ENCODE results near the gene MACF1.

MACF1 gene

GRCh38 chr1:39173995-39174380, 30.5 kb upstream of the MACF1 start:
- Histone ChIP-seq H2AFZ (ENCODE audit: low read depth, low read length) (no peak overlapping the region), H3K36me3 (ENCODE audit: control insufficient read depth in 1 of 2, insufficient read depth in 2 of 2, low read depth in 1 of 2, low read length in 2 of 2) (no peaks in the 10 kb centered on the region), H2BK12ac (ENCODE audit: low read length in 2 of 2) (no peak overlapping the region), H3K79me1 (replicated peaks; ENCODE audit: low read length, poor library complexity, severe bottlenecking) (no peaks in the 10 kb centered on the region), H3K18ac (ENCODE audit: low read depth in 1 of 2, low read length in 2 of 2) (peak overlapping the region in 1 of 2 experiments; percentile 83), H4K8ac (ENCODE audit: low read length) (no peak overlapping the region), H3K4ac (ENCODE audit: low read depth in 1 of 2, low read length in 2 of 2) (peak overlapping the region in 1 of 2 experiments; percentile 67), H3K27ac (ENCODE audit: low read length, poor library complexity, severe bottlenecking) (peak overlapping the region; percentile 91), H2BK15ac (ENCODE audit: low read depth, poor library complexity, severe bottlenecking) (no peak overlapping the region), H3K9ac (ENCODE audit: low read length) (peak overlapping the region; percentile 56), H2BK5ac (ENCODE audit: low read depth, low read length, poor library complexity, severe bottlenecking) (peak overlapping the region; percentile 90), H4K91ac (ENCODE audit: low read length) (no peak overlapping the region), H3K4me2 (ENCODE audit: low read length, poor library complexity, severe bottlenecking) (peak overlapping the region; percentile 3), H3K4me1 (ENCODE audit: control insufficient read depth, insufficient read depth, low read depth, low read length) (peaks cover 20% of the 10 kb centered on the region), H2AK5ac (ENCODE audit: low read length, severe bottlenecking) (peak overlapping the region; percentile 62), H3K14ac (ENCODE audit: low read length in 2 of 2) (no peak overlapping the region), H3K27me3 (ENCODE audit: control insufficient read depth in 1 of 2, insufficient read depth in 1 of 2, low read length in 2 of 2) (no peaks in the 10 kb centered on the region), H3K23ac (ENCODE audit: low read length in 2 of 2) (no peak overlapping the region), H3K9me3 (ENCODE audit: control insufficient read depth, low read length) (no peaks in the 10 kb centered on the region), H2BK120ac (ENCODE audit: low read depth, low read length) (peak overlapping the region; percentile 49), H3K4me3 (ENCODE audit: insufficient read depth in 1 of 2, low read depth in 1 of 2, low read length in 2 of 2) (peak overlapping the region in 1 of 2 experiments; percentile 52)
- 80% methylated on average over 1 of the region's 2 CpGs for WGBS
- no peak for DNase-seq

- Histone ChIP-seq H3K23ac (ENCODE audit: low read length in 2 of 2) (no peak overlapping the region), H4K91ac (ENCODE audit: low read length) (peak overlapping the region; percentile 80), H3K4me3 (ENCODE audit: insufficient read depth in 1 of 2, low read depth in 1 of 2, low read length in 2 of 2) (peak overlapping the region in 1 of 2 experiments; percentile 52), H3K27me3 (ENCODE audit: control insufficient read depth in 1 of 2, insufficient read depth in 1 of 2, low read length in 2 of 2) (no peaks in the 10 kb centered on the region), H2AK5ac (ENCODE audit: low read length, severe bottlenecking) (peak overlapping the region; percentile 97), H2AFZ (ENCODE audit: low read depth, low read length) (no peak overlapping the region), H3K4ac (ENCODE audit: low read depth in 1 of 2, low read length in 2 of 2) (peak overlapping the region in 1 of 2 experiments; percentile 82), H2BK5ac (ENCODE audit: low read depth, low read length, poor library complexity, severe bottlenecking) (peak overlapping the region; percentile 84), H2BK15ac (ENCODE audit: low read depth, poor library complexity, severe bottlenecking) (no peak overlapping the region), H3K4me2 (ENCODE audit: low read length, poor library complexity, severe bottlenecking) (peak overlapping the region; percentile 47), H3K18ac (ENCODE audit: low read depth in 1 of 2, low read length in 2 of 2) (peak overlapping the region in 1 of 2 experiments; percentile 85), H3K14ac (ENCODE audit: low read length in 2 of 2) (peak overlapping the region in 1 of 2 experiments; percentile 55), H2BK120ac (ENCODE audit: low read depth, low read length) (peak overlapping the region; percentile 27), H3K27ac (ENCODE audit: low read length, poor library complexity, severe bottlenecking) (peak overlapping the region; percentile 91), H3K9me3 (ENCODE audit: control insufficient read depth, low read length) (no peaks in the 10 kb centered on the region), H3K36me3 (ENCODE audit: control insufficient read depth in 1 of 2, insufficient read depth in 2 of 2, low read depth in 1 of 2, low read length in 2 of 2) (no peaks in the 10 kb centered on the region), H4K8ac (ENCODE audit: low read length) (no peak overlapping the region), H2BK12ac (ENCODE audit: low read length in 2 of 2) (peak overlapping the region in 1 of 2 experiments; percentile 31), H3K9ac (ENCODE audit: low read length) (peak overlapping the region; percentile 56), H3K79me1 (replicated peaks; ENCODE audit: low read length, poor library complexity, severe bottlenecking) (no peaks in the 10 kb centered on the region), H3K4me1 (ENCODE audit: control insufficient read depth, insufficient read depth, low read depth, low read length) (peaks cover 17% of the 10 kb centered on the region)
- whole genome bisulfite sequencing: 66% methylated on average over 5 of the region's 5 CpGs
- peak; percentile 59 for DNase-seq
Observed at GRCh38 chr1:39174390-39175081, 30.0 kb upstream of the MACF1 start.

- Histone ChIP-seq H2AFZ (ENCODE audit: low read depth, low read length) (no peak overlapping the region), H3K14ac (ENCODE audit: low read length in 2 of 2) (no peak overlapping the region), H2BK120ac (ENCODE audit: low read depth, low read length) (no peak overlapping the region), H2BK15ac (ENCODE audit: low read depth, poor library complexity, severe bottlenecking) (no peak overlapping the region), H3K79me1 (replicated peaks; ENCODE audit: low read length, poor library complexity, severe bottlenecking) (no peaks in the 10 kb centered on the region), H3K4me1 (ENCODE audit: control insufficient read depth, insufficient read depth, low read depth, low read length) (peaks cover 12% of the 10 kb centered on the region), H3K36me3 (ENCODE audit: control insufficient read depth in 1 of 2, insufficient read depth in 2 of 2, low read depth in 1 of 2, low read length in 2 of 2) (no peaks in the 10 kb centered on the region), H3K27me3 (ENCODE audit: control insufficient read depth in 1 of 2, insufficient read depth in 1 of 2, low read length in 2 of 2) (no peaks in the 10 kb centered on the region), H3K4me2 (ENCODE audit: low read length, poor library complexity, severe bottlenecking) (peak overlapping the region; percentile 37), H2AK5ac (ENCODE audit: low read length, severe bottlenecking) (peak overlapping the region; percentile 62), H3K9me3 (ENCODE audit: control insufficient read depth, low read length) (no peaks in the 10 kb centered on the region), H3K4me3 (ENCODE audit: insufficient read depth in 1 of 2, low read depth in 1 of 2, low read length in 2 of 2) (no peak overlapping the region), H4K91ac (ENCODE audit: low read length) (no peak overlapping the region), H3K27ac (ENCODE audit: low read length, poor library complexity, severe bottlenecking) (peak overlapping the region; percentile 100), H2BK12ac (ENCODE audit: low read length in 2 of 2) (peak overlapping the region; percentile 8 to 54), H3K18ac (ENCODE audit: low read depth in 1 of 2, low read length in 2 of 2) (peak overlapping the region; percentile 15 to 91), H3K23ac (ENCODE audit: low read length in 2 of 2) (no peak overlapping the region), H4K8ac (ENCODE audit: low read length) (no peak overlapping the region), H3K4ac (ENCODE audit: low read depth in 1 of 2, low read length in 2 of 2) (no peak overlapping the region), H2BK5ac (ENCODE audit: low read depth, low read length, poor library complexity, severe bottlenecking) (peak overlapping the region; percentile 94), H3K9ac (ENCODE audit: low read length) (no peak overlapping the region)
- DNase-seq: peak; percentile 64
- WGBS: 79% methylated on average over 3 of the region's 3 CpGs
Observed at GRCh38 chr1:39177706-39178105, 26.8 kb upstream of the MACF1 start.

- Histone ChIP-seq H2AK5ac (ENCODE audit: low read length, severe bottlenecking) (peak overlapping the region; percentile 88), H3K27me3 (ENCODE audit: control insufficient read depth in 1 of 2, insufficient read depth in 1 of 2, low read length in 2 of 2) (no peaks in the 10 kb centered on the region), H3K23ac (ENCODE audit: low read length in 2 of 2) (no peak overlapping the region), H3K4ac (ENCODE audit: low read depth in 1 of 2, low read length in 2 of 2) (peak overlapping the region; percentile 26 to 31), H2BK15ac (ENCODE audit: low read depth, poor library complexity, severe bottlenecking) (no peak overlapping the region), H3K4me1 (ENCODE audit: control insufficient read depth, insufficient read depth, low read depth, low read length) (peaks cover 11% of the 10 kb centered on the region), H4K91ac (ENCODE audit: low read length) (no peak overlapping the region), H3K27ac (ENCODE audit: low read length, poor library complexity, severe bottlenecking) (peak overlapping the region; percentile 100), H3K9ac (ENCODE audit: low read length) (no peak overlapping the region), H2BK120ac (ENCODE audit: low read depth, low read length) (peak overlapping the region; percentile 73), H3K4me3 (ENCODE audit: insufficient read depth in 1 of 2, low read depth in 1 of 2, low read length in 2 of 2) (no peak overlapping the region), H3K14ac (ENCODE audit: low read length in 2 of 2) (no peak overlapping the region), H3K4me2 (ENCODE audit: low read length, poor library complexity, severe bottlenecking) (peak overlapping the region; percentile 38), H2AFZ (ENCODE audit: low read depth, low read length) (no peak overlapping the region), H3K36me3 (ENCODE audit: control insufficient read depth in 1 of 2, insufficient read depth in 2 of 2, low read depth in 1 of 2, low read length in 2 of 2) (no peaks in the 10 kb centered on the region), H3K79me1 (replicated peaks; ENCODE audit: low read length, poor library complexity, severe bottlenecking) (no peaks in the 10 kb centered on the region), H2BK12ac (ENCODE audit: low read length in 2 of 2) (peak overlapping the region in 1 of 2 experiments; percentile 63), H3K18ac (ENCODE audit: low read depth in 1 of 2, low read length in 2 of 2) (peak overlapping the region; percentile 12 to 44), H3K9me3 (ENCODE audit: control insufficient read depth, low read length) (no peaks in the 10 kb centered on the region), H4K8ac (ENCODE audit: low read length) (no peak overlapping the region), H2BK5ac (ENCODE audit: low read depth, low read length, poor library complexity, severe bottlenecking) (peak overlapping the region; percentile 94)
- DNase-seq: peak; percentile 84
- 13% methylated on average over 6 of the region's 6 CpGs for WGBS
Observed at GRCh38 chr1:39178541-39179431, 25.7 kb upstream of the MACF1 start.

All from mesenchymal stem cell (in vitro differentiated cells and primary cell).